Endometrial microvascular endothelial cells (primary cell): Measurements from ENCODE around the gene DNAH8. TPM values are rescaled to one million over a fixed set of nuclear protein-coding genes. Genes with fewer than 3 reads are reported as not detected.

Experiments used
- in situ Hi-C: cut with HindIII; loops from 2 replicates; pipeline ENCODE4 v1.10.0; 2017; ENCODE audit warnings: low sequenced_read_pairs, low pct_unique_long_range_greater_than_20kb; ENCODE audit errors: inconsistent ontology term
- total RNA-seq: library from RNA; depleted of rRNA; stranded (reverse); fragments of >200 nt; gene quantifications from one replicate; pipeline ENCODE4 v1.2.3, GENCODE V29; 2015; ENCODE audit errors: inconsistent ontology term

The DNAH8 gene
- total RNA-seq, 1 donor from 2014 or later = 0.09 TPM

DNA sequence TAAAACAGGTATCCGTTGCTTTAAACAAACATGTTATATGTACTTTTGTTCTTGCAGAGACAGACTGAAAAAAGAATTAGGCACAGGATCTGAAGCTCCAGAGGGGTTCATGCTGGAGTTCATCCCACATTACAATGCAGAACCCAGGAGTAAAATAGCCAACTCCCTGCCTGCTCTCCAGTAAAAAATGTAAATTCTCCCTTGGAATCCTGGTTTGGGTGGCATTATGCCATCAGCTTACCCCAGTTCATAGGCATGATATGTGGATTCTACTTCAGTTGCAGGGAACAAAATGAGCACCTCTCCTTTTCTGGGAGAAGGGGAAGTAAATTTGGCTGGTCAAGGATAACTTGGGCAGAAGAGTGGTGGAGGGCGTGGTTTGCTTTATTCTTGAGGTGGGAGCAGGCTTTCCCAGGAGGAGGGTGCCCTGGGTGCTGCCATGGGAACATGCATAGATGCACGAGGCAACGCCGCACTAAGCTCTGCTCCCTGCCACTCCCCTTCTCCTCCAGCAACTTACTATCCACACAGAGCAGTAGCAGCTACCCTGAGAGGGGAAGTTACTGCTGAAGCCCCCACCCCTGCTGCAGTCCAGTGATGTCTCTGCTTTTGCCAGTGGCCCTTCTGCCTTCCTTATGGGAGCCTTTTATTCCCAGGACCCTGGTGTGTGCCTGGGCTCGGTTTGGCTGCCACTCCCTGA lies 261.8 kb downstream of the DNAH8 start:
- in situ Hi-C loops = no loop called here

DNA sequence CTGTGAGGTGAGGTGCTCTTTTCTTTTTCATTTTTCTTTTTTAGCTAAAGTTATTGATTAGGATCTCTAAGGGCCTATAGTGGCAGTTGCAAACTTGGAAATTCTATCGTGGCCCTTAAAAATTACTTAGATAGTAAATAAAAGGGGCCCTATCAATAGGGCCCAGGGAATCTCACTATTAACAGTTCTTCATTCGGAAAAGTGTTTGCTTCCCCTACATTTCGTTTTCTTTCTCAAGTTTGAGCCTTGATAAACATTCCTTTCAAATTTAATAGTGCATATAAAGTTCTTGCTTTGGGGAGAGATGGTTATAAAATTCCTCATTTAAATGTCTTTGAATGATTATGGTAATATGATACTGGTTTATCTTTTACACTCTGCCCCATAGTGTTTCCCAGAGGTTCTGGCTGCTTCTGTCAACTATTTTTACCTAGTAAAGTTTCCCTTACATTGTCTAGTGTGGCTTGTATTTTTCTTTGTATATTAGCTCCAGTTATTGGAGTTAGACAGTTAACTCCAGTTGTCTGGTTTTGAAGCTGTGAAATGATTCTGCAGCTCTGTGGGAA lies 263.1 kb downstream of the DNAH8 start:
- in situ Hi-C loops = no loop called here

DNA sequence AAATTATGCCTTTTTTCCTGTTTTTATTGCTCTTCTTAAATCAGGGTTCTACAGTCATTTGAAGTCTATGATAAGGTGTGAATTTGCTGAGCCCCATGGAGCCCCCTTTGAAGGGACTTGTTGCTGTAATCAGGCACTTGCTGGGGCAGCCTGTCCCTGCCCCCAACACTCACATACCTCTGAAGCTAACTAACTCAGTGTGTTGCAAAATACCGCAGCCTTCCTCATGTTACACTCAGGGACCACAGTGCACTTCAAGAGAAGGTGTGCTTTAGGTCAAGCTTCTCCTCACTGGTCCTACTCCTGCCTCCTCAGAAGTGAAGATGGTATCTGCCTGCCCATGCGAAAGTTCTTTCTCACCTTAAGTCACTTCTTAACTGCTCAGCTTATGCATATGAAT lies 267.4 kb downstream of the DNAH8 start:
- in situ Hi-C loops = no loop called here

DNA sequence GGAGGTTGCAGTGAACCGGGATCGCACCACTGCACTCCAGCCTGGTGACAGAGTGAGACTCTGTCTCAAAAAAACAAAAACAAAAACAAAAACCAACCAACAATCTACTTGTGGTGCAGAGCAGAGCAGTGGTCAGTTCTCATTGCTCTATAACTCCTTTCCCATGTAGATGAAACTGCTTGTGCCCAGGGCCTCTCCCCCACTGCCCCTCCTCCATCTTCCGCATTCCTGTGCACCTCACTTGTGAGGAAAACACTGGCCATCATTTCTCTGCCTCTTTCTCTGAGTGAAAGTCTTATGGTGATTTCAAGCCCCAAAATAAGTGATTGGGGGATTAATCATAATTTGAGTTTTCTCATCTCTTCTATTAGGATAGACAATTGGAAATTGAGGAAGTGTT lies 269.6 kb downstream of the DNAH8 start:
- in situ Hi-C loops = no loop called here

DNA sequence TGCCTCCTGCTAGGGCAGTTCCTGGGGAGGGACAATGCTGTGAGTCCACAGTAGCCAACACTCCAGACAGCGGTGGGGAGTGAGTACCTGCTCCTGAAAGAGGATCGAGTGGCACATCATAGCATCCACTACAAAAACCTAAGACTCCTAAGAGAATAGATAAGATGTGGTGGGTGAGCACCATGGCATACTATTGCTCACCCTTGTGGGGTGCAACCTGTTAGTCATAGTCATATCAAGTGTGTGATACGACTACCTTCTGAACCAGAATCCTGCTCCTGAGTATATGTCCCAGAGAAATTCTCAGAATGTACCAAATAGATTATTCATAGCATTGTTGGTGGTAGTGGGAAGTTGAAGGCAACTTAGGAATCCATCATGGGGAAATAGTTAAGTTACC lies 270.7 kb downstream of the DNAH8 start:
- in situ Hi-C loops = no loop called here

DNA sequence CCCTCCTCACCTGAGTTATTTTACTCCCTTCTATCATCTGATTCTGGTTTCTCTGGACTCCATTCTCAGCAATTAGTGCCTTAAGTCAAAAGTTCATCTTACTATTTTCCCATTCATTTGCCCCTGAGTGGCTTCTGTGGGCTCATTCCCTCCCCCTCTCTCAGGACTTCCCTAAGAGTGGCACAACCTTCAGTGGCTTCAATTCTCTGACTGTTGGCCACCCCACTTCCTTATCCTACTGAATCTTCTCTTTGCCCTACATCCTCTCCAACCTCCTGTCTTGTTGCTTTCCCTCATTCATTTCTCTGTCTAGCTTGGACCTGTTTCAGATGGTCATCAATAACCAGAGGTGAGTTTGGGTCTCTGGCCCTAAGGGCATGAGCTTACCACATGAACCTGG lies 272.4 kb downstream of the DNAH8 start:
- in situ Hi-C loops = no loop called here

DNA sequence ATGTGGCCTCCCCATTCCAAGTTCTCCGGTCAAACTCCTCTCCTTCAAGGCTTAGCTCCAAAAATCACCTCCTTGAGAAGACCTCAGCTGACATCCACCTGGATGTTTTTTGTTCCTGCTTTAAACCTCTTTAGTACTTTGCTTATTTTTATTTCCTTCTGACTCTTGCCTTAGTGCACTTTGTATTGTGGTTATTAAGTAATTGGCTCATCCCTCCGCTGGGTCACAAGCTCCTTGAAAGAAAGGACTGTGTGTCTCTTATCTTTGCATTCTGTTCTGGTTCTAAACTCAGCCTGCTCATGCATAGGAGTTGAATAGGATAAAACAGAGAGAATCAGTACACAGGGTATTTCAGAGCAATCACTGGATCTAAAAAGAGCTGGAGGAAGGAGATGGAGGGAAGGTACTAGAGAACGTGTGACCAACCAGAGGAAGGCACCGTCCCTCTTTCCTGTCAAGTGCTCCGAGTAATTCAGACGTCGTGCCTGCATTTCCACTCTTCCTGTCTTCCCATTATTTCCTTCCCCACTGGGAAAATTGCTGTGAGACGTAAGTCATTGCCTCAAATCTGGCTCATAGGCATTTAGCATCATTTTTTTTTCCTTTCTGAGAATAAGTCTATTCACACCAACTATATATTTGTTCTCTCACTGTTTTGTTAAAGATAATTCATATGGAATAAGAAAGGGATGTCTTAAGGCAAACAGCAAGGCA lies 273.8 kb downstream of the DNAH8 start:
- in situ Hi-C loops = no loop called here

DNA sequence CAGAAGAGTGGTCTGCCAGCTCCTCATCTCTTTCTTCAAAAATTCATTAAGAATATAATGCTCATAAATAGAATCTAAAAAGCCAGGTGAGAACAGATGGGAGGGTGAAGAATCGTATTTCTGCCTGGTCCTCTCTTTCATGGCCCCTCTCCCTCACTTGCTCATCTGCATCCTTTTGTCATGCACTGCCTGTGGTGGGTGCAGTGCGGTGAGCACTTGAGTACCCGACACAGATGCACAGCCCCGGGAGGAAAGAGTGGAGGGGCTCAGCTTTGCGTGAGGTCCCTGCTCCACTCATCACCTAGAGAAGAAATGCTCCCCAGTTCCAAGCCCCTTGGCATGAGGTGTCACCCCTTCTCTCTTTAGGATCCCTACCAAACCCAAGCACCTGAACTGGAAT lies 275.4 kb downstream of the DNAH8 start:
- in situ Hi-C loops = no loop called here

DNA sequence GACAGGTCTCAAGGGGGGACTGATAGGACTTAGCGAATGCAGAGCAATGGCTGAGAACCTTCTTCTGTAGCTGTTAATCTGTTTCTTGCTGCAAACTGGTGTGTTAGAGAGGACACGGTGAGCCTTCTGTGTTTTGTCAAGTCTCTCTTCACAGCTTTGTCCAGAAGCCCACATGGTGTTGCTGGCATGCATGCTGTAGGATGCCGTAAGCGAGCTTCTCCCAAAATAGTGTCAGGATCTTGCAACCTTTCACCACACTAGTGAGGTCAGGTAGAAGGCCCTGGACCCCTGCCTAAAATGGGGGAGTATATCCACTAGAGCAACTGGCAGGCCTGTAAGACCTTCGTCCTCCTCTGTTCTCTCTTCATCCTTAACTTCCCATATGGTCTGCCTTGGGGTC lies 281.6 kb downstream of the DNAH8 start:
- in situ Hi-C loops = no loop called here

DNA sequence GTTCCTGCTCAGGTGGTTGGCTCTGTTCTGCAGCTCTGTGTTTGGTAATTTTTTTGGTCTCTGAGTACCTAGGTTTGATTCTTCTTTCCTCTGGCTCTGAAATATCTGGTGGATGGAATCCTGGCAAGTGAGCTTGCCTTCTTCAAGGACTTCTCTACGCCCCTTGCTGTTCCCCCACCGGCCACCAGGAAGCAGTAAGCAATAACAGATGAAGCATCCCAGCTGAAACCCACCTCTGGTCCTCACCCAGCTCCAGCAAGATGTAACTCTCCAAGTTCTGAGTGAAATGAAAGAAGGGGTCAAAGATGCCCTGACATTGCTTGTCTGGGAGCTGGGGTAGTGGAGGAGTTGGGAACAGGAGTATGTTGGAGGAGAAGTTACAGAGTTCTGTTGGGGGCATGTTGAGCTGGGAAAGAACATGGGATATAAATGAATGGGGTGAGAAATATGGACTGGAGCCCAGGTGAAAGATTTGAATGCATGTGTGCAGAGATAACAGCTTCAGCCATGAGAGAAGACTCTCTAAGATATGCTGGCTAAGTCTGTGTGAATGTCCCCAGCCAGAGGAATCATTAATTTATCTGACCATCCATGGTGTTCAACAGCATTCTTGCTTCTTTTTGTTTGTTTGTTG lies 282.1 kb downstream of the DNAH8 start:
- in situ Hi-C loops = no loop called here

DNA sequence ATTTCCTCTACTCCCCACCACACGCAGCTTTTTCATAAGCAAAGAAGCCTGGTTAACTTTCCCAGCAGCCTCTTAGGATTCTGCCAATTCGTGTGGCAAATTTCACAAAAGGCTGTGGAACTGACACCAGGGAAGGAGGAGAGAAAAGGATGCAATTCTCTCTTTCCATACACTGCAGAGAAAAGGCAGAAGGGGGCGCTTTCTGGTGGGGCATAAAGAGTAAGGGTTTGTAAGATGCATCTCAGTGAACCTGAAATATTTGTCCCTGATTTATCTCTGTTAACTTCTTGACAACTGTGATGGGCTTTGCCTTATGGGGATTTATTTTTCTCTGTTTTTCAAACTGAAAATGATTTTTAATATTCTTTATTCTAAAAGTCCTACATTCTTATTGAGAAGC lies 288.0 kb downstream of the DNAH8 start:
- in situ Hi-C loops = no loop called here

DNA sequence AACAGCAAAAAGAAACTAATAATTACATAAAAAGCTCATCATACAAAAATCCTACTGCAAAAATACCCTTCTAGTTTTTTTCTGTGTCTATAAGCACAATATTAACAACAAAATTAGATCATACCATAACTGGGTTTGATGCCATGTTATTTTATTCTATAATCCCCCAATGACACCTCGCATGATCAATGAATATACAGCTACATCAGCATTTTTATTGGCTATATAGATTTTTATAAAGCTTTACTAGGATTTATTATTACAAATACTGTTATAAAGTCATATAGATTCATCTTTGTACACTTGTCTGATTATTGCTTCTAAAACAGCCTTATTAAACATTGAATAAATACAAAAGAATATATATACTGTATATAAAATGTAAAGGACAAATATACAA lies 288.4 kb downstream of the DNAH8 start:
- in situ Hi-C loops = no loop called here

DNA sequence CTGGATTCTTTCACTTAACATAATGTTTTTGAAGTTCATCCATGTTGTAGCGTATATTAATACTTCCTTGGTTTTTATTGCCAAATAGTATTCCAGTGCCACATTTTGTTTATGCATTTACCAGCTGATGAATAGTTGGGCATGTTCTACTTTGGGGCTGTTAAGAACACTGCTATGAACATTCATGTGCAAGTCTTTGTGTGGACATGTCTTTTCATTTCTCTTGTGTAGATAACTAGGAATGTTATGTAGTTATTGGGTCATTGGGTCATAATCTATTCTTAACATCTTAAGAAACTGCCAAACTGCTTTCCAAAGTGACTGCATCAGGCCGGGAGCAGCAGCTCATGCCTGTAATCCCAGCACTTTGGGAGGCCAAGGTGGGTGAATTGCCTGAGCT lies 289.7 kb downstream of the DNAH8 start:
- in situ Hi-C loops = no loop called here

DNA sequence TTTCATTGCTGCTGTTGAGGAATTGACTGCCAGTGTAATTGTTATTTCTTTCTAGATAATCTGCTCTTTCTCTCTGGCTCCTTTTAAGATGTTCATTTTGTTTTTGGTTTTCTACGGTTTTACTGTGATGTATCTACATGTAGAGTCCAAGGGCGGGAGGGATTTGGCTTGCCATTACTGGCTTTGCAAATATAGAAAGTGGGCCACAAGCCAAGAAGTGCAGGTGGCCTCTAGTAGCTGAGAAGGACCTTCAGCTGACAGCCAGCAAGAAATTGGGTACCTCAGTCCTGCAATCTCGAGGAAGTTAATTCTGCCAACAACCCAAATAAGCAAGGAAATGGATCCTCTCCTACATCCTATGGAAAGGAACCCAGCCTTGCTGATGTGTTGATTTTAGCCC lies 290.7 kb downstream of the DNAH8 start:
- in situ Hi-C loops = no loop called here

DNA sequence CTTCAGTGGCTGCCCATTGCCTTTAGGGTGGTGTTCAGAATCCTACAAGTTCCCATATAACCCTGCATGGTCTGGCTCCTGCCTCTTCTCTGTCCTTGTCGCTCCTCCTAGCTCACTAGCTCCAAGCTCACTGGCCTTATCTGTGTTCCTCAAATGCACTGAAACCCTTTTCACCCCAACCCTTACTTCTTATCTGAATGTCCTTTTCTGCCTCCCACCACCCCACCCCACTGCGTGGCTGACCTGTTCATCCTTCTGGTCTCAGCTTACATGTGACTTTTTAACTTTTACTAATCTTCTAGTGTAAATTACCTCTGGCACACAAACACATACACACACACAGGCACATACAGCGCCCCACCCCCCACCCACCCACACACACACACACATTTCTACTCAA lies 292.5 kb downstream of the DNAH8 start:
- in situ Hi-C loops = no loop called here

DNA sequence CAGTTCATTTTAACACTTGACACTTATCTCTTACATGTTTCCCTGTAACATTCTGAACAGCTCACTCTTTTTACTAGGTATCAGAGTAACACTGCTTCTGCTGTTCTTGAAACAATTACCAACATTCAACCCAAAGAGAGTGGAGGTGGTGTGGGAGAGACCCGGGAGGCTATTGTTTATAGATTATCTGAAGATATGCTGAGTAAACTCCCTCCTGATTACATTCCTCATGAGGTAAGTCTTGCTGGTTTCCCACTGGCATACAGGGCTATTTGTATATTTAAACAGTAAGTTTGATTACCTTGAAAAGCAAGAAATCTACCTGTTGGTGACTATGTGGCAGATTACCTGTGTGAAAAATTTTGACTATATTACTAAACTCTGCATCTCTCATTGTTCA lies 293.6 kb downstream of the DNAH8 start:
- in situ Hi-C loops = no loop called here

DNA sequence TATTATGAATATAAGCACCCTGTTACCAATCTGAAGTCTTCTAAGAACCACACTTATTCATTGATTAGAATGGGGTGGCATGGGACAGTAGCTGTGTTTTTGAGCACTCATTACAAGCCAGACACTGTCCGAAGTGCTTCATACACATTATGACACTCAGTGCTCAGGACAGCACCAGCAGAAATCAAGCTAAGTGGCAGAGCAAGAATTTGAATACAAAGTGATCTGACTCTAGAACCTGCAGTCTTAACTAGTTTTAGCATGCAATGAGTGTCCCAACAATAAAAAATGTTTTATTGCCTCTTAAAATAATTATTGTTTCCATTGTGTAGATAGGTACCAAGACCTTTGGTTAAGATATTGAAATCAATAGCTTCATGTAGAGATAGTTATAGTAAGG lies 294.4 kb downstream of the DNAH8 start:
- in situ Hi-C loops = no loop called here

DNA sequence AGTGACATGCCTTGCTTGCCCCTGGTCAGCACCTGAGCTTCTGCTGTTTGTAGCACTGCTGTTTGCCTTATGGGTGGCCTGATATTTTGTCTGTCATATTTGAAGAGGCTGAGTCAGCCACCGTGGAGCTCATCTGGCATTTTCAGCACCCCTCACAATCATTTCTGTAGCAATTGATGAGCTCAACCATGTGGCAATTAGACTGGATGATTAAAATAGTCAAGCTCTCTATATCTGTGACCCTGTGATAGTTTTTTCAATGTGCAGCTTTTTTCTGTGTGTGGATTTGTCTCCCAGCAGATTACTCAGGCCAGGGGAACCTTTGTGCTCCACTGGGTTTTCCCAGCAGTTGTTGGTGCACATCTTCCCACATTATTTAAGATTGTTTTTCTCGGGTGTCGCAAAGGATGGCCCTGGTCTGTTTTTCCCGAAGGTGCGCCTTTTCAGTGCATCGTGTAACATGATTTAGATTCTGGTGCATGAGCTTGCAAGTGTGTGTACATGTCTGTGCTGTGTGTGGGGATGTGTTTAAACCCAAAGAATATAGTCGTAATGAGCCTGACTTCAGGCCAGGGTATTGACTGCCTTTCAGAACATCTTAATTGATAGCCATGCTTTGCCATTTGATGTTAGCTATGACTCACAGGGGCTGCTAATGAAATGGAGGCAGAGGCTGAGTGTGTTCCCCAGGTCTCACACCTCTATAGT lies 301.9 kb downstream of the DNAH8 start:
- in situ Hi-C loops = no loop called here

DNA sequence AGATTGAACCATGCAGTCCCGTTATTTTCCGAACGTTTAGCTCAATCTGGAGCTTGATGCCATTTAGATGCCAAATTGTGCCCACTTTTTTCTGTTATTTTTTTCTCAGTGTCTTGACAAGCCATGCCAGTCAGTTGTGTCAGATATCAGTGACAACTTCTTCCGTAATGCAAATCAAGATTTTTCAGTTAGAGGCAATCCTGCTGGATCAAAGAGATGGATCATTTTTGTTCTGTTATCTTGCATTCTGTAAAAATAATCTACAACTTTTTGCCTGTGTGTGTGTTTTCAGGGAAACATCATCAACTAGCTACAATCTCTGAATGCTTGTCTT lies 302.4 kb downstream of the DNAH8 start:
- in situ Hi-C loops = no loop called here

DNA sequence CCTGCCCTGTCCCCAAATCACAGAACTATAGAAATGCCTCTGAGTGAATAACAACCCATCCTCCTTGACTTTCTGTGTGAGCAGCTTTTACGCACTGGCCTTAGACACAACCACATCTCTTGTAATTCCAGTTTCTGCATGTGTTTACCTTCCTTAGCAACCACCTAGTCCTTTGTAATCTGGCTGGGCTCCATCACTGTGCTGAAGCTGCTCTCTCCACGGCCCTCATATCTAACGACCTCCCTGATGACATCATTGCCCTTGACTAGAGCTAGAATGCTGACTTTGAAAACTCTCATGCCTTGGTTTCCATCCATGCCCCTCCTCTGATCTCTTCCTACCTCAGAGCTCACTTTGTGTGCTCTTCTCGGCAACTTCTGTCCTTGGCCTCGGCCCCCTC lies 303.0 kb downstream of the DNAH8 start:
- in situ Hi-C loops = no loop called here
